Vagina (tissue), 2 donors: ENCODE results near the gene EWSR1. TPM values are rescaled to one million over a fixed set of nuclear protein-coding genes. Genes with fewer than 3 reads are reported as not detected.
"Not testable (repeated sequence)": the region's sequence is repeated elsewhere in the genome, so short reads cannot be mapped to it uniquely, and the experiment has no call there.

ENCODE experiments used
- DNase-seq, 2 donors: peaks; one replicate each; pipeline ENCODE4 v3.0.0-alpha.2; 2017; ENCODE audit errors: extremely low spot score in 2 of 2
- H3K27ac ChIP-seq: fragments of 200-600 bp; sonication (generic); one replicate; pipeline ENCODE4 v1.5.1; 2019
- H3K27me3 ChIP-seq: fragments of 200-600 bp; sonication (generic); one replicate; pipeline ENCODE4 v1.5.1; 2019
- H3K36me3 ChIP-seq, 2 donors: fragments of 200-600 bp; sonication (generic); one replicate each; pipeline ENCODE4 v1.5.1; 2017 to 2019
- H3K4me1 ChIP-seq: fragments of 200-600 bp; sonication (generic); one replicate; pipeline ENCODE4 v1.5.1; 2019
- H3K4me3 ChIP-seq, 2 donors: fragments of 200-600 bp; sonication (generic); 1 replicate in 1 of 2; 2 replicates in 1 of 2; pipeline ENCODE4 v1.5.1; 2016 to 2019
- H3K9me3 ChIP-seq: fragments of 200-600 bp; sonication (generic); one replicate; pipeline ENCODE4 v1.5.1; 2019
- POLR2A ChIP-seq, 2 donors: fragments of 450-650 bp; IDR thresholded peaks; one replicate each; pipeline ENCODE4 v1.6.1; 2017; ENCODE audit warnings: antibody characterized with exemption in 2 of 2, mild to moderate bottlenecking in 2 of 2, moderate library complexity in 2 of 2
- POLR2AphosphoS5 ChIP-seq, 2 donors: sonication (generic); formaldehyde crosslinking; IDR thresholded peaks; one replicate each; pipeline ENCODE4 v1.9.0; 2017; ENCODE audit warnings: antibody characterized with exemption in 2 of 2, mild to moderate bottlenecking in 2 of 2, low read depth in 1 of 2; ENCODE audit not compliant: insufficient read depth in 1 of 2
- intact Hi-C: fragments of 100-400 bp; cut with DNase I; formaldehyde crosslinking; loops from one replicate; pipeline ENCODE4 v1.15.1; 2023
- total RNA-seq: library from RNA; depleted of rRNA; stranded (reverse); fragments of >200 nt; gene quantifications from one replicate; pipeline ENCODE4 v1.2.3, GENCODE V29; 2016
- TF ChIP-seq, protein P1 (sequence below), 3 experiments: fragments of 450-650 bp in 2 of 3; fragments of 200-600 bp in 1 of 3; sonication (generic) in 1 of 3; IDR thresholded peaks; one replicate each; pipeline ENCODE4 v1.5.1; 2017 to 2019; ENCODE audit warnings: antibody characterized with exemption in 3 of 3, mild to moderate bottlenecking in 2 of 3, moderate library complexity in 2 of 3

The EWSR1 gene
- total RNA-seq, 1 donor from 2014 or later = 164 TPM

DNA sequence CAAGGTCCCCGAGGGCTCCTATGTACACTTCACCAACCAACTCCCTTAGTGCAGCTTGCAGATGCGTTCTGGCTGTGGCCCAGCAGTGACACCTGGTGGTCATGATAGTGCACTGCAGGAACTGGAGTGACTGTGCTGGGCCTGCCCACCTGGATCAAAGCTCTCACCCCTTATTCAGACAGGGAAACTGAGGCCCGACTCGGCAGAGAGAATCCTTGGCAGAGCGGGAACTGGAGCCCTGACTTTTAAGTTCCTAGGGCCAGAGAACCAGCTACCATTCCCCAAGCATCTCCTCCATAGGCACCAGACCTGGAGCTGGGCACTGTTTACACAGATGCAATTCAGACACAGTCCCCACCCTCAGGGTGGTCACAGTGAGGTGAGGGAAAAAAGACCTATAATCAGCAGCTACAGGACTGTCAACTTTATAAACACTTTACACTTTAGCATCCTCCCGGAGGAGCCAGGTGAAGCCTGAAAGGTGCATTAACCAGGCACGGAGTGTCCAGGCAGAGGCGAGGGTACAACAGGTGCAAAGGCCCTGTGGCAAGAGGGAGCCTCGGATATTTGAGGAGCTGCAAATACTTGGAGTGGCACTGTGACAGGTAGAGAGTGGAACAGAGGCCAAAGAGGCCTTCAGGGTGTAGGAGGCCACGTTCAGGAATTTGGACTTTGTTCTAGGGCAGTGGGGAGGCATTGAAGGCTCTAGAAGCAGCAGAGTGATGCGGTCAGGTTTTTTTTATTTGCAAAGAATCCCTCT lies 22.3 kb upstream of the EWSR1 start:
- Histone ChIP-seq H3K27me3 (no peaks in the 10 kb centered on the region), H3K27ac (no peak overlapping the region), H3K4me3 (no peak overlapping the region), H3K9me3 (no peaks in the 10 kb centered on the region), H3K4me1 (no peaks in the 10 kb centered on the region), H3K36me3 (no peaks in the 10 kb centered on the region)
- intact Hi-C loops = loop anchor here (2.0 to 10.0 kb wide), 2 partner anchors 41 to 381 kb away; partner anchors contain the start of gene EMID1
- TF ChIP-seq POLR2A (IDR thresholded peaks at IDR 0.05) = no peak
- TF ChIP-seq, protein P1, sequence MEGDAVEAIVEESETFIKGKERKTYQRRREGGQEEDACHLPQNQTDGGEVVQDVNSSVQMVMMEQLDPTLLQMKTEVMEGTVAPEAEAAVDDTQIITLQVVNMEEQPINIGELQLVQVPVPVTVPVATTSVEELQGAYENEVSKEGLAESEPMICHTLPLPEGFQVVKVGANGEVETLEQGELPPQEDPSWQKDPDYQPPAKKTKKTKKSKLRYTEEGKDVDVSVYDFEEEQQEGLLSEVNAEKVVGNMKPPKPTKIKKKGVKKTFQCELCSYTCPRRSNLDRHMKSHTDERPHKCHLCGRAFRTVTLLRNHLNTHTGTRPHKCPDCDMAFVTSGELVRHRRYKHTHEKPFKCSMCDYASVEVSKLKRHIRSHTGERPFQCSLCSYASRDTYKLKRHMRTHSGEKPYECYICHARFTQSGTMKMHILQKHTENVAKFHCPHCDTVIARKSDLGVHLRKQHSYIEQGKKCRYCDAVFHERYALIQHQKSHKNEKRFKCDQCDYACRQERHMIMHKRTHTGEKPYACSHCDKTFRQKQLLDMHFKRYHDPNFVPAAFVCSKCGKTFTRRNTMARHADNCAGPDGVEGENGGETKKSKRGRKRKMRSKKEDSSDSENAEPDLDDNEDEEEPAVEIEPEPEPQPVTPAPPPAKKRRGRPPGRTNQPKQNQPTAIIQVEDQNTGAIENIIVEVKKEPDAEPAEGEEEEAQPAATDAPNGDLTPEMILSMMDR (IDR thresholded peaks at IDR 0.05) = peak; percentile 60 to 89 (median 83)
- TF ChIP-seq POLR2AphosphoS5 (IDR thresholded peaks at IDR 0.05; ENCODE audit: insufficient read depth in 1 of 2, low read depth in 1 of 2) = no peak
- DNase-seq = peak in 1 of 2 donors; percentile 95

DNA sequence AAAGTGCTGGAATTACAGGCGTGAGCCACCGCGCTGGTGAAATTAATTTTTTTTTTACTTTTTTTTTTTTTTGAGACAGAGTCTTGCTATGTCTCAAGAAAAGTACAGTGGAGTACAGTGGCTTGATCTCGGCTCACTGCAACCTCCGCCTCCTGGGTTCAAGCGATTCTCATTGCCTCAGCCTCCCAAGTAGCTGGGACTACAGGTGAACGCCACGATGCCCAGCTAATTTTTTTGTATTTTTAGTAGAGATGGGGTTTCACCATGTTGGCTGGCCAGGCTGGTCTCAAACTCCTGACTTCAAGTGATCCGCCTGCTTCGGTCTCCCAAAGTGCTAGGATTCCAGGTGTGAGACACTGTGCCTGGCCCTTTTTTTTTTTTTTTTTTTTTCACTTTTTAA lies 20.2 kb upstream of the EWSR1 start:
- DNase-seq, H3K4me3 ChIP-seq, H3K4me1 ChIP-seq, H3K27me3 ChIP-seq, H3K9me3 ChIP-seq, H3K27ac ChIP-seq, H3K36me3 ChIP-seq: not testable (repeated sequence)
- intact Hi-C loops = loop anchor here (2.0 to 10.0 kb wide), 2 partner anchors 43 to 383 kb away; partner anchors contain the start of gene EMID1

DNA sequence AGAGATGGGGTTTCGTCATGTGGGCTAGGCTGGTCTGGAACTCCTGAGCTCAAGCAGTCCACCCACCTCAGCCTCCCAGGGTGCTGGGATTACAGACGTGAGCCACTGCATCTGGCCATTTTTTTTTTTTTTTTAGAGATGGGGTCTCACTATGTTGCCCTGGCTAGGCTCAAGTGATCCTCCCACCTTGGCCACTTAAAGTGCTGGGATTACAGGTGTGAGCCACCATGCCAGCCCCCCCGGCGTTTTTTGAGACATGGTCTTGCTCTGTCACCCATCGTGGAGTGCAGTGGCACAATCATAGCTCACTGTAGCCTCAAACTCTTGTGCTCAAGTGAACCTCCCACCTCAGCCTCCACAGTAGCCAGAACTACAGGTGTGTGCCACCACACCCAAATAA lies 16.8 kb upstream of the EWSR1 start:
- Histone ChIP-seq H3K4me1 (no peaks in the 10 kb centered on the region), H3K36me3 (no peaks in the 10 kb centered on the region), H3K27me3 (no peaks in the 10 kb centered on the region), H3K4me3 (no peak overlapping the region), H3K27ac (no peak overlapping the region), H3K9me3 (no peaks in the 10 kb centered on the region)
- intact Hi-C loops = no loop called here
- TF ChIP-seq, protein P1 (IDR thresholded peaks at IDR 0.05) = no peak
- TF ChIP-seq POLR2AphosphoS5 (IDR thresholded peaks at IDR 0.05; ENCODE audit: insufficient read depth in 1 of 2, low read depth in 1 of 2) = no peak
- no peak for TF ChIP-seq POLR2A (IDR thresholded peaks at IDR 0.05)
- peak in 1 of 2 donors; percentile 67 for DNase-seq

DNA sequence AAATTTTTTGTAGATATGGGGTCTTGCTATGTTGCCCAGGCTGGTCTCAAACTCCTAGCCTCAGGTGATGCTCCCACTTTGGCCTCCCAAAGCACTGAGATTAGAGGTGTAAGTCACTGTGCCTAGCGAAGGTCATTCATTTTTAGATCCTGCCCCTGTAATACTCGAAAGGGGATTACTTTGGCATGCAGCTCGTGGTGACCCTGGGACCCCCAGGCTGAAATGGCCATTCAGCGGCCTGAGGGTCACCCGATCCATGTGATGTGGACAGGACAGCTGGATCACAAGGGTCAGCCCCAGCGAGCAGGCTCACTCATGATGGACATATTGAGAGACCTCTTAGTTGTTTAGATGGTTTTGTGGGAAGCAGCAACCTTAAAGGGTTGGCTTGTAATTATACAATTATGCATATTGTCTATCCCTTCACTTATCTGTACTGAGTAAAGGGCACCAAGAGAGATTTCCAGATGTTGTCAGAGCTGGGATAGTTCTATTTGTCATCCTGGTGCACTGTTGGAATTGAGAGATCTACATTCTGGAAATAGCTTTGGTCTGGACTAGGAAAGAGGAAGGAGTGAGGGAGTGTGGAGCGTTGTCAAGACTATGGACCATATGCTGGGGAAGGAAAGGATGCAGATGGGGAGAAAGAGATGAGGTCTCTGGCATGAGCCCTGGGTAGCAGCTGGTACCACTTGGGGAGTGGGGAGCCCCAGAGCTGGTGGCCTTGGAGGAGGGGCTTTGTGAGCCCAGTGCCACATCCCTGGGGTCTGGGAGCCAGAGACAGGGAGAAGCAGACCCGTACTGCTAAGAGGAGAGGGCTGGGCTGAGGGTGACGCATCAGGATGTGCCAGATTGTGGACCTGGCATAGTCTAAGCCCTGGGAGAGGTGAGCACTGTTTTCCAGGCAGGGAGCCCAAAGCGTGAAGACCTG lies 15.8 kb upstream of the EWSR1 start:
- intact Hi-C loops = no loop called here
- H3K27me3 ChIP-seq = no peaks in the 10 kb centered on the region
- no peak overlapping the region for H3K4me3 ChIP-seq
- H3K36me3 ChIP-seq = no peaks in the 10 kb centered on the region
- H3K9me3 ChIP-seq = no peaks in the 10 kb centered on the region
- H3K27ac ChIP-seq = no peak overlapping the region
- peak in 1 of 2 donors; percentile 49 for DNase-seq
- H3K4me1 ChIP-seq = no peaks in the 10 kb centered on the region
- no peak for TF ChIP-seq POLR2A (IDR thresholded peaks at IDR 0.05)
- TF ChIP-seq, protein P1 (IDR thresholded peaks at IDR 0.05) = no peak
- no peak for TF ChIP-seq POLR2AphosphoS5 (IDR thresholded peaks at IDR 0.05; ENCODE audit: insufficient read depth in 1 of 2, low read depth in 1 of 2)

DNA sequence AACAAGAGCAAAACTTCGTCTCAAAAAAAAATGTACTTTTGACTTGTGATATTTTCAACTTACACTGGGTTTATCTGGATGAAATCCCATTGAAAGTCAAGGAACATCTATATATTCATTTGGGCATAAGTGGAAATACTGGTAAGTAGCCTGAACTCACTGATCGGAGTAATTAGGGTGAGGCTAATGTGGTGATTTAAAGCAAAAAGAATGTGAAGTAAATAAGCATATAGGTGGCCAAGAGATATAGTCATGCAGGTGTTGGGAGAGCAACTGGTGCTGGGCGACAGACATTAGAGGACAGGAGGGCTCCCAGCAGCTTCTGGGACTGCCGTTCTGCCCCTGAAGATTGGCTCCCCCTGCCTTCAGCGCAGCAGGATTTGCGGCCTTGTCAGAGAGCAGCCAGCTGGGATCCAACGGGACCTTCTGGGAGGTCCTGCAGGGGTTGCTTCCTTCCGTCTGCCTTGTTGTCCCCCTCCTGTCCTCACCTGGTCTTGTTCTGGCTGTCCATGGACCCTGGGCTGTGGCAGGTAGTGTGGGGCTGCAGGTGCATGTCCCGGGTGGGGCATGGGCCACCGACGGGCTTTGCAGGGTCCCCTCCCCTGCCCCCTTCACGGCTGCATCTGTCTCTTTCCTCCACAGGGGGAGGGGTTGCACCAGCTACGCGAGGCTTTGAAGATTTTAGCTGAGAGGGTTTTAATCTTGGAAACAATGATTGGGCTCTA lies 14.3 kb upstream of the EWSR1 start:
- Histone ChIP-seq H3K27me3 (no peaks in the 10 kb centered on the region), H3K4me1 (no peaks in the 10 kb centered on the region), H3K4me3 (no peak overlapping the region), H3K9me3 (no peaks in the 10 kb centered on the region), H3K27ac (no peak overlapping the region), H3K36me3 (no peaks in the 10 kb centered on the region)
- TF ChIP-seq, protein P1 (IDR thresholded peaks at IDR 0.05) = no peak
- TF ChIP-seq POLR2AphosphoS5 (IDR thresholded peaks at IDR 0.05; ENCODE audit: insufficient read depth in 1 of 2, low read depth in 1 of 2) (no peak), POLR2A (IDR thresholded peaks at IDR 0.05) (no peak)
- intact Hi-C loops = no loop called here
- peak in 1 of 2 donors; percentile 71 for DNase-seq
